ENCODE data around the gene SPATA25. TPM values are rescaled to one million over a fixed set of nuclear protein-coding genes. Genes with fewer than 3 reads are reported as not detected.
"Not testable (repeated sequence)": the region's sequence is repeated elsewhere in the genome, so short reads cannot be mapped to it uniquely, and the experiment has no call there.

Gene SPATA25
- total RNA-seq, 1 experiment from 2014 or later = 7.3 TPM

GRCh38 chr20:45902199-45902701 is 14.8 kb upstream of the SPATA25 start:
- Mint-ChIP-seq H3K9me3 (ENCODE audit: unreplicated experiment) (no peaks in the 10 kb centered on the region), H3K27me3 (ENCODE audit: insufficient read depth, unreplicated experiment) (no peaks in the 10 kb centered on the region), H3K27ac (ENCODE audit: unreplicated experiment) (peak overlapping the region; percentile 1), H3K4me1 (ENCODE audit: low read depth, unreplicated experiment) (peaks cover 6% of the 10 kb centered on the region), H3K36me3 (ENCODE audit: insufficient read depth, unreplicated experiment) (peaks cover 13% of the 10 kb centered on the region), H3K4me3 (ENCODE audit: unreplicated experiment) (no peak overlapping the region)
- no TSS peak for BruUV-seq (replicated peaks)
- DNase-seq = no peak
- TF ChIP-seq CTCF (IDR thresholded peaks at IDR 0.05; ENCODE audit: insufficient read depth in 1 of 2, low read depth in 1 of 2, low read length in 1 of 2, severe bottlenecking in 1 of 2, unreplicated experiment in 1 of 2) = no peak
- ChIA-PET POLR2A (interaction anchor here (1.3 to 1.6 kb wide), 3 partner anchors 12 to 25 kb away, joined by 3 to 5 read pairs (median 4); partner anchors contain the start of genes CTSA, NEURL2 and ZSWIM1), CTCF (interaction anchor here (1.0 kb wide), 1 partner anchor 11 kb away, joined by 3 read pairs; the partner anchor contains the start of genes CTSA and NEURL2)
- no peaks in the 10 kb centered on the region for H3K4me1 ChIP-seq
- H3K9me3 ChIP-seq = no peaks in the 10 kb centered on the region
- no peak overlapping the region for H3K4me3 ChIP-seq (ENCODE audit: low read depth, low read length)
- intact Hi-C loops (cut with micrococcal nuclease; ENCODE audit: unreplicated experiment) = no loop called here
- H3K36me3 ChIP-seq (ENCODE audit: control insufficient read depth, insufficient read depth, low read length) = 0 out of 2 replicates have a peak, but pooled peaks cover 5% of the 10 kb centered on the region
- H3K27me3 ChIP-seq (replicated peaks; ENCODE audit: control insufficient read depth, insufficient read depth, low read length) = no peaks in the 10 kb centered on the region

- H3K4me3 Mint-ChIP-seq (ENCODE audit: unreplicated experiment); H3K9me3 ChIP-seq; H3K4me1 ChIP-seq; H3K4me1 Mint-ChIP-seq (ENCODE audit: low read depth, unreplicated experiment); H3K36me3 ChIP-seq (ENCODE audit: control insufficient read depth, insufficient read depth, low read length); H3K27ac Mint-ChIP-seq (ENCODE audit: unreplicated experiment); DNase-seq; H3K9me3 Mint-ChIP-seq (ENCODE audit: unreplicated experiment); H3K4me3 ChIP-seq (ENCODE audit: low read depth, low read length); H3K27me3 ChIP-seq (replicated peaks; ENCODE audit: control insufficient read depth, insufficient read depth, low read length); intact Hi-C loops (cut with micrococcal nuclease; ENCODE audit: unreplicated experiment); H3K27me3 Mint-ChIP-seq (ENCODE audit: insufficient read depth, unreplicated experiment); BruUV-seq (replicated peaks): not testable (repeated sequence)
- POLR2A ChIA-PET = interaction anchor here (1.1 to 1.6 kb wide), 3 partner anchors 11 to 26 kb away, joined by 3 to 4 read pairs (median 3); partner anchors contain the start of genes CTSA and NEURL2
- peaks cover 22% of the 10 kb centered on the region for H3K36me3 Mint-ChIP-seq (ENCODE audit: insufficient read depth, unreplicated experiment)
- CTCF ChIA-PET = interaction anchor here (1.0 kb wide), 1 partner anchor 10 kb away, joined by 3 read pairs; the partner anchor contains the start of genes CTSA and NEURL2
Measured at GRCh38 chr20:45901332-45901731, 13.9 kb upstream of the SPATA25 start.

GRCh38 chr20:45899046-45899835 is 11.8 kb upstream of the SPATA25 start:
- no peak for DNase-seq
- intact Hi-C loops (cut with micrococcal nuclease; ENCODE audit: unreplicated experiment) = no loop called here
- H3K36me3 ChIP-seq (ENCODE audit: control insufficient read depth, insufficient read depth, low read length) = peaks cover 8% of the 10 kb centered on the region
- no peak overlapping the region for H3K4me3 Mint-ChIP-seq (ENCODE audit: unreplicated experiment)
- H3K9me3 ChIP-seq = no peaks in the 10 kb centered on the region
- no TSS peak for BruUV-seq (replicated peaks)
- H3K4me1 Mint-ChIP-seq (ENCODE audit: low read depth, unreplicated experiment) = no peaks in the 10 kb centered on the region
- H3K27ac Mint-ChIP-seq (ENCODE audit: unreplicated experiment) = no peak overlapping the region
- no peaks in the 10 kb centered on the region for H3K27me3 Mint-ChIP-seq (ENCODE audit: insufficient read depth, unreplicated experiment)
- H3K4me1 ChIP-seq = no peaks in the 10 kb centered on the region
- H3K9me3 Mint-ChIP-seq (ENCODE audit: unreplicated experiment) = no peaks in the 10 kb centered on the region
- ChIA-PET CTCF (interaction anchor here (0.8 kb wide), 1 partner anchor 9 kb away, joined by 3 read pairs; no protein-coding TSS in a partner anchor), POLR2A (interaction anchor here (0.6 to 1.1 kb wide), 5 partner anchors 18 to 43 kb away, joined by 3 to 8 read pairs (median 5); no protein-coding TSS in a partner anchor)
- peaks cover 32% of the 10 kb centered on the region for H3K36me3 Mint-ChIP-seq (ENCODE audit: insufficient read depth, unreplicated experiment)
- H3K4me3 ChIP-seq (ENCODE audit: low read depth, low read length) = no peak overlapping the region
- no peak for TF ChIP-seq CTCF (IDR thresholded peaks at IDR 0.05; ENCODE audit: insufficient read depth in 1 of 2, low read depth in 1 of 2, low read length in 1 of 2, severe bottlenecking in 1 of 2, unreplicated experiment in 1 of 2)
- H3K27me3 ChIP-seq (replicated peaks; ENCODE audit: control insufficient read depth, insufficient read depth, low read length) = no peaks in the 10 kb centered on the region
